GM12864 (cell line): Measurements from ENCODE around the gene ABHD2.
"Not testable (repeated sequence)": the region's sequence is repeated elsewhere in the genome, so short reads cannot be mapped to it uniquely, and the experiment has no call there.

Experiments
- DNase-seq: peaks from one replicate; pipeline ENCODE4 v3.0.0-alpha.2; 2011; ENCODE audit warnings: low read depth
- H3K4me3 ChIP-seq: 2 replicates; pipeline ENCODE4 v1.5.1; 2011; ENCODE audit warnings: mild to moderate bottlenecking, low read depth, low read length, control low read depth
- TF ChIP-seq, protein P1 (sequence below): IDR thresholded peaks from 2 replicates; pipeline ENCODE4 v1.5.1; 2011; ENCODE audit warnings: low read depth, mild to moderate bottlenecking, moderate library complexity, low read length, control low read depth, inconsistent platforms; ENCODE audit errors: missing control alignments

The ABHD2 gene

GRCh38 chr15:89085289-89085926 is 2.8 kb upstream of the ABHD2 start:
- TF ChIP-seq, protein P1, sequence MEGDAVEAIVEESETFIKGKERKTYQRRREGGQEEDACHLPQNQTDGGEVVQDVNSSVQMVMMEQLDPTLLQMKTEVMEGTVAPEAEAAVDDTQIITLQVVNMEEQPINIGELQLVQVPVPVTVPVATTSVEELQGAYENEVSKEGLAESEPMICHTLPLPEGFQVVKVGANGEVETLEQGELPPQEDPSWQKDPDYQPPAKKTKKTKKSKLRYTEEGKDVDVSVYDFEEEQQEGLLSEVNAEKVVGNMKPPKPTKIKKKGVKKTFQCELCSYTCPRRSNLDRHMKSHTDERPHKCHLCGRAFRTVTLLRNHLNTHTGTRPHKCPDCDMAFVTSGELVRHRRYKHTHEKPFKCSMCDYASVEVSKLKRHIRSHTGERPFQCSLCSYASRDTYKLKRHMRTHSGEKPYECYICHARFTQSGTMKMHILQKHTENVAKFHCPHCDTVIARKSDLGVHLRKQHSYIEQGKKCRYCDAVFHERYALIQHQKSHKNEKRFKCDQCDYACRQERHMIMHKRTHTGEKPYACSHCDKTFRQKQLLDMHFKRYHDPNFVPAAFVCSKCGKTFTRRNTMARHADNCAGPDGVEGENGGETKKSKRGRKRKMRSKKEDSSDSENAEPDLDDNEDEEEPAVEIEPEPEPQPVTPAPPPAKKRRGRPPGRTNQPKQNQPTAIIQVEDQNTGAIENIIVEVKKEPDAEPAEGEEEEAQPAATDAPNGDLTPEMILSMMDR: no peak
- no peak for DNase-seq

GRCh38 chr15:89085933-89086332 is 2.3 kb upstream of the ABHD2 start:
- DNase-seq, H3K4me3 ChIP-seq: not testable (repeated sequence)

More at GRCh38 chr15:89085289-89085926, 2.8 kb upstream of the ABHD2 start:
- no peak overlapping the region for H3K4me3 ChIP-seq

GRCh38 chr15:89086390-89086789 is 1.9 kb upstream of the ABHD2 start:
- DNase-seq, H3K4me3 ChIP-seq: not testable (repeated sequence)

- TF ChIP-seq, protein P1: no peak
- DNase-seq: no peak
- H3K4me3 ChIP-seq: peak overlapping the region; percentile 88
These were observed 961 bp upstream of the ABHD2 start for GRCh38 chr15:89087161-89087829.

DNA sequence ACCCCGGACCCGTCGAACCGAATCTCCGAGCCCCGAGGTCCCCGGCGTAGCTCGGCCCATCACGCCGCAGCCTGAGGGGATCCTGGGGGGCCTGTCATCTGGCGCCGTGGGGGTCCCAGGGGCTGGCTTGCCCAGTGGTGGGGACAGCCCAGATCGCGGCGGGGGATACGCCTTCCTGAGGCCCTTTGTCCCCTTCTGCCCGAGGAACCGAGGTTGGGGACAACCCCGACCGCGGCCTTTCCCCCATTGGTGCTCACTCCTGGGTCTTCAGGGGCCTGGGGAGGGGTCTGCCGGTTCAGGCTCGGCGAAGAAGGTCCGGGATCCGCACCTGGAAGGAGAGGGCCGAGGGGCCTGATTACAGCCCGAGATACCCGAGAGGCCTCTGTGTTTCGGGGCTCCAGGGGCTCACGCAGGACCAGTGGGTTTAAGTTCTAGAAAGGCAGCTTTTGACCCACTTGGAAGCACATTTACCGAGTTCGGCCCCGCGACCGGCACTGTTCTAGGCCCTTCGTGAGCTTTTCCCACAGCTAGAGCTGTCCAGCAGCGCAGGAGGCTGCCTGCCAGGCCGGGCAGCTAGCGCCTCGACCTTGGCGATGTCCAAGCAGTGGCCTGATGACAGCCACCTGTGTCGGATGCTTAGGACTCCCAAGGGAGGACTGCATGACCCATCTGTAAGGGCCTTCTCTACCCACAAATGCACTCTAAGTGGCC is 504 bp downstream of the ABHD2 start:
- H3K4me3 ChIP-seq: peak overlapping the region; percentile 88
- TF ChIP-seq, protein P1: no peak
- DNase-seq: no peak

DNA sequence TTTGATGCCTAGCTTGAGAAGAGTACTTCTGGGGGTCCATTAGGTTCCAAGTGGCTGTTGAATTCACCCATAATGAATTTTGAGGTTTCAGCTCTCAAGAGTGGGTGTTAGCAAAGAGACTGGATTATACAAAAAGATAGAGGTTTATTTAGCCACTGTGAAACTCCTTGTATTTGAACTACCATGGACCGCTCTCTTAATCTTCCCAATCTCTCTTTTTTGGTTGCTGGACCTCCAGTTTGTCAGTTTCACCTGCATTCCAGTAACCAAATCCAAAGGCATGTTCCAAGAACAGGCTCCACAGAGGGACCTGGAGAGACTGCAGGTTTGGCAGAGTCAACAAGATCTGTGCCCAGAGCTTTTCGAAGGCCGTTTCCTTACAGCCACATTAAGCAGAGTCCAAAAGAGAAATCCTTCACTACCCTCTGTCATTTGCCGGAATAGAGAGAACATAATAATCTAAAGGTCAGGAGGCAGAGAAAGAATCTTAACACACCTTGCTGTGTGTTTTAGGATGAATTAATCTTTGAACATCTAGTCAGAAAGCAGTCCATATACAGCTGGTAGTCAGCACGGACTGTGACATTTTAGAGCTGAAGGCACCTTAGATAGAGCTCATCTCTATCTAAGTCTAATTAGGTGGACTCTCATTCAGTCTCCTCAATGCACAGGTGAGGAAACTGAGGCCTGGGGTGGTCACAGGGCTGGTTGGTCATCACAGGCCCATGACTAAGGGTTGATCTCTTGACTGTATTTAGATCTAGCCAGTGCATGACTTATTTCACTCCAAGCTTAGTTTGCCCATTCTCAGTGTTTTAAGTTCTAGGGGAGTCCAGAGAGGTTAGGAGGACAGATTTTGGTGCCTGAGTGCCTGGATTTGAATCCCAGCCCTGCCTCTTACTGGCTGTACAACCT is 1.3 kb downstream of the ABHD2 start:
- DNase-seq: no peak
- TF ChIP-seq, protein P1: no peak
- H3K4me3 ChIP-seq: peak overlapping the region; percentile 88

GRCh38 chr15:89090791-89091626 is 2.8 kb downstream of the ABHD2 start:
- TF ChIP-seq, protein P1: no peak
- H3K4me3 ChIP-seq: peak overlapping the region; percentile 46
- DNase-seq: no peak
